VCaP (cell line): ENCODE measurements around the gene SLX4IP.

Experiments used
- H3K27ac ChIP-seq: fragments of 450-650 bp; 2 replicates; pipeline ENCODE4 v1.5.1; 2017
- TF ChIP-seq, protein P1 (sequence below): fragments of 450-650 bp; conservative IDR thresholded peaks from 2 replicates; pipeline ENCODE4 v1.5.1; 2017; ENCODE audit warnings: mild to moderate bottlenecking, moderate library complexity

The SLX4IP gene

DNA sequence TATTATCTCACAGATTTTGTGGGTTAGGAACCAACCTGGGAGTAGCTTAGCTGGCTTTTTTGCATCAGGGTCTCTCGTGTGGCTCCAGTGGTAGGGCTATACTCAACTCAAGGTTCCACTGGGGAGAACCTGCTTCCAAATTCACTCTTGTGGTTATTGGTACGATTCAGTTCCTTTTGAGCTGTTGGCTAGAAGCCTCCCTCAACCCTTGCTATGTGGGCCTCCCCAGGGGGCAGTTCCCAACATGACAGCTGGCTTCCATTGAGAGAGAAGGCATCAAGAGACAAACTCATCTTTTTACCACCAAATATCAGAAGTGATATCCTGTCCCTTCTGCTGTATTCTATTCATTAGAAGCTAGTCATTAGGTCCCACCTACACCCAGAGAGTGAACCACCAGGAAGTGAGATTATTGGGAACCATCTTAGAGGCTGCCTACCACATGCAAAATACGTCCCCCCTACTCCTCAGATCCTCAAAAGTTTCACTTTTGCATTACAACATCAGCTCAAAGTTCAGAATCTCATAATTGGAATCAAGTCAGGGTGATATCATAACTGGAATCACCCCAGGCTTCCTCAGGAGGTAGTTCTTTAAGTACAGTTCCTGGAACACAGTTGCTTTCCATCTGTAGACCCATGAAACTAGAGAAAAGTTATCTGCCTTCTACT lies 32.0 kb upstream of the SLX4IP start:
- no peak overlapping the region for H3K27ac ChIP-seq
- TF ChIP-seq, protein P1, sequence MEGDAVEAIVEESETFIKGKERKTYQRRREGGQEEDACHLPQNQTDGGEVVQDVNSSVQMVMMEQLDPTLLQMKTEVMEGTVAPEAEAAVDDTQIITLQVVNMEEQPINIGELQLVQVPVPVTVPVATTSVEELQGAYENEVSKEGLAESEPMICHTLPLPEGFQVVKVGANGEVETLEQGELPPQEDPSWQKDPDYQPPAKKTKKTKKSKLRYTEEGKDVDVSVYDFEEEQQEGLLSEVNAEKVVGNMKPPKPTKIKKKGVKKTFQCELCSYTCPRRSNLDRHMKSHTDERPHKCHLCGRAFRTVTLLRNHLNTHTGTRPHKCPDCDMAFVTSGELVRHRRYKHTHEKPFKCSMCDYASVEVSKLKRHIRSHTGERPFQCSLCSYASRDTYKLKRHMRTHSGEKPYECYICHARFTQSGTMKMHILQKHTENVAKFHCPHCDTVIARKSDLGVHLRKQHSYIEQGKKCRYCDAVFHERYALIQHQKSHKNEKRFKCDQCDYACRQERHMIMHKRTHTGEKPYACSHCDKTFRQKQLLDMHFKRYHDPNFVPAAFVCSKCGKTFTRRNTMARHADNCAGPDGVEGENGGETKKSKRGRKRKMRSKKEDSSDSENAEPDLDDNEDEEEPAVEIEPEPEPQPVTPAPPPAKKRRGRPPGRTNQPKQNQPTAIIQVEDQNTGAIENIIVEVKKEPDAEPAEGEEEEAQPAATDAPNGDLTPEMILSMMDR, result no peak

DNA sequence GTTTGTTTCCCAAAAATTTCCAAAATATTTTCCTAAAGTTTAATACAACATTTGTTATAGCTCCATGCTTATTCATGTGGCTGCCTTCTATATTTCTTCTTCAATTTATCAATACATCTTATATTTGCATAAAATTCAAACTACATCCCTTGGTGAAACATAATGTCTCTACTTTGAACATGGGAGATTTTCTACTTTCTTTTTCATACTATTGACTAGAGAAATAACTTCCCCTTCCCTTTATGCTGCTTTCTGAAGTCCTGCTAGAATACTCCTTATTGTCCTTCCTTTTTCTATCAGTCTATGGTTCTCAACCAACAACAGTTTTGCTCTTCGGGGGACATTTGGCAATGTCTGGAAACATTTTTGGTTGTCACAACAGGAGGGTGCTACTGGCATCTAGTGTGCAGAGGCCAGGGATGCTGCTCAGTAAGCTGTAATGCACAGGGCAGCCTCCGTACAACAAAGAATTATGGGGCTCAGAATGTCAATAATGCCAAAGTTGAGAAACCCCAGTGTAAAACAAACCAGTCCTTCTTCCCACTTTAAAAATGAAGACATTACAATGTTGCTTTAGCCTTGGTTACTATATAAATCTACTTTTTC lies 31.0 kb upstream of the SLX4IP start:
- no peak overlapping the region for H3K27ac ChIP-seq
- TF ChIP-seq, protein P1, result no peak

DNA sequence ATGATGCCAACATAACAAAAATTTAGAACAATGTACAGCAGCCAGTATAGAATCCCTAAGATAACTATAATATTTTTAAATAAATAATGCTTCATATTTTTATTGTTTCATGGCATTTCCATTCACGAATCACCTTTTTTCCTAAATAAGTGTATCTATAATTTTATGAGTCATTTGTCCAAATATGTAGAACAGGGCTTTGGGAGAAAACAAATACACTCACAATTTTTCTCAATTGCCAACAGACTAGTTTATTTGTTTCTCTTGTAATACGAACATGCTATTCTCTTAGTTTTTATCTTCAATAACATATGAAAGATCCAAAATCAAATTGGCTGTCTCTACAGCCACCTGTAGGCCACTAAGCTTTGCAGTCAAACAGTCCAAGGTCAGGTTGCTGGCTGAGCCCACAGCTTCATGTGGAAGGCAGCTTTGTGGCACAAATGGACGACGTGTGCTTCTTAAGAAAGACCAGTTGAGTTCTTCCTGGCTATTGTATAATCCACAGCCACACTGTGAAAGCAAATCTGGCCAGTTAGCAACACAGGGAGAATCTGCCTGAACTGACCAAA lies 30.1 kb upstream of the SLX4IP start:
- H3K27ac ChIP-seq, result no peak overlapping the region
- TF ChIP-seq, protein P1, result no peak; the same call in 1 of the 2 replicates

DNA sequence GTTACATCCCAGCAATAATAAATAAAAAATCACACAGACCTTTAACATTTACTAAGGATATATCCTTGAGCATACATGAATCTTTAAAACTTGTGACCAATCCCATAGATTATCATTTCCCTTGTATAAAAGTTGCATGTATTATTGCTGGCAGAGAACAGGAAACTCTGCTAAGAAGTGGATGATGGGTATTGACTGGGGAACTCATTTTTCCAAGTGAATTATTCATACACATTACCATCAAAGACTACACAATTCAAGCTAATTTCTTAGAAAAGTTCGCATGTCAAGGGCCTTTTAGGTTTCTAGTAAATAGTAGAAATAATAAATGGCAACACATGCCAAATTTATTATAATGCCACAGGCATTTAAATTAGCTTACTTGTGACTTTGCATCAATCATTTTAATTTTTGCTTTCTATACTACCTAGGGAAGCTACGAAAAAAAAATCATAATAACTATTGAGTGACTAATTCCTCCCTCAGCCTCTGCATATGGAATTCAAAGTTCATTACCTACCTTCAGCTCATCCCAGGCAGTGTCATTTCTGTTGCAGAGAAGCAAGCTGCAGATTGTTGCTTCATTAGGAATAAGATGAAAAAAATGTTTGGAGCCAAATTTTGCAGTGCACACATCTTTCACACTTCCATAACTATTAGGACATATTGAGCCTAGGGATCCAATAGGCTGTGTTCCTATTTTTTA lies 26.8 kb upstream of the SLX4IP start:
- no peak overlapping the region for H3K27ac ChIP-seq
- TF ChIP-seq, protein P1, result no peak

DNA sequence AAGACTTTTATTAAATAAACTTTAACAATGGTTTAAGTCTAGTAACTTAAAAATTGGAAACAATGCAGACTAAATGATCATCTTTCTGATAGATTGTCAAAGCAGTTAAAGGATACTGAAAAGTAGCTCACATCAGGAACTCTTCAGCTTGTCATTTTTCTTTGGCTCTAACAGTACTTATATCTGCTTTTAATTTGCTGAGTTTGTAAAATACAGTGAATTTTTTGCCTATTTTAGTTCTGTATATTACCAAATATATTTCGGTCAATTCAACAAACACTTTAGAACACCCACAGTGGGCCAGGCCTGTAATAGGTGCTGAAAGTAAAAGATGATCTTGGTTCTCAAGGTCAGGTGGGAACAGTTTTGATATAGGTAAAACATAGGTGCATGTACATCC lies 23.4 kb upstream of the SLX4IP start:
- TF ChIP-seq, protein P1, result no peak
- no peak overlapping the region for H3K27ac ChIP-seq

DNA sequence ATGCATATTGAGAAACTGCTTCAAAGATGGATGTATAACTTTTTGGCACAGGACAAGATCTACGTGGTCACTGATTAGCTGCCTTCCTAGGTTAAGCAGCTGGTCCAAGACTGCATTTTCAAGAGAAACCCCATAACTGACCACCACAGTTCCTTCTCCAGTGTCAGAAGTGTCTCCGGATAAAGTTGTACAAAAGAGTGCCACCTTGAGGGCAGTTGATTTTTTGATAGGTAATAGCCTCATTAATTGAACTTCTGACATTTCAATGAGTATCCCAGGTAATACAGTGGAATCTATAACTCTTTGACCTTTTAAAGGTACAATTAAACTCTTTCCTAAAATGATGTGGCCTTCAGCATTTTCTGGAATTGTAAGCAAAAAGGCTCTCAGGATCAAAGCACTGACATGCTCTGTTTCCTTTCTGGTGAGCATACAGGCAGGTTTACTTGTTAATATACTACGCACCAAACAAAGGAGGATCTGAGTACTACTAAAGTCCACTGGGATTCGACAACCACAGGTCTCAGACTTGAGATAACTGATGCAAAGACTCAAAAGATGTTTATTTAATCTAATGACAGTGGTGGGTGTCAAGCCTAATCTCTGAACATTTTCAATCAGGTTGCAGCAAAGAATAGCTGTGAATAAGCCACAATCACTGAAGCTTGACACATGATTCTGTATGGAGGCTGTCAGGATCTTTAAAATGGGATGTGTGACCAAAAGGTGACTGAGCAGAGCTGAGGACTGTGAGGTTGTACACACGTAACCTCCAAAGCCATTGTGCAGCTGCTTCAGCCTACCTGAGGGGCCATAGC lies 22.3 kb upstream of the SLX4IP start:
- no peak overlapping the region for H3K27ac ChIP-seq
- TF ChIP-seq, protein P1, result peak; percentile 66
